SJSA1 (cell line): ENCODE results near the gene ADPRHL1. TPM values are rescaled to one million over a fixed set of nuclear protein-coding genes. Genes with fewer than 3 reads are reported as not detected.
A peak's percentile ranks its signal among the peaks of the same experiment; 100 is the strongest.
"Not testable (repeated sequence)": the region's sequence is repeated elsewhere in the genome, so short reads cannot be mapped to it uniquely, and the experiment has no call there.

Experiments used
- DNase-seq, 2 experiments: peaks; one replicate each; pipeline ENCODE4 v3.0.0-alpha.2; 2015 to 2020; ENCODE audit warnings: low spot score in 2 of 2, low read depth in 1 of 2
- H3K27ac ChIP-seq: fragments of 250-450 bp; sonication (Bioruptor Pico); 2 replicates; pipeline ENCODE4 v1.5.1; 2020; ENCODE audit warnings: mild to moderate bottlenecking, moderate library complexity
- H3K27me3 ChIP-seq: fragments of 250-450 bp; sonication (Bioruptor Pico); replicated peaks from 2 replicates; pipeline ENCODE4 v1.5.1; 2020; ENCODE audit warnings: mild to moderate bottlenecking, moderate library complexity
- H3K36me3 ChIP-seq: fragments of 250-450 bp; sonication (Bioruptor Pico); 2 replicates; pipeline ENCODE4 v1.5.1; 2020; ENCODE audit warnings: mild to moderate bottlenecking
- H3K4me1 ChIP-seq: fragments of 250-450 bp; sonication (Bioruptor Pico); replicated peaks from 2 replicates; pipeline ENCODE4 v1.6.1; 2021; ENCODE audit warnings: mild to moderate bottlenecking
- H3K4me3 ChIP-seq: fragments of 250-450 bp; sonication (Bioruptor Pico); 2 replicates; pipeline ENCODE4 v1.5.1; 2020; ENCODE audit warnings: mild to moderate bottlenecking
- H3K9me3 ChIP-seq: fragments of 250-450 bp; sonication (Bioruptor Pico); replicated peaks from 2 replicates; pipeline ENCODE4 v1.5.1; 2020; ENCODE audit warnings: mild to moderate bottlenecking
- total RNA-seq: library from RNA; depleted of rRNA; stranded (reverse); fragments of >200 nt; shearing (Covaris generic); gene quantifications from 2 replicates; pipeline ENCODE4 v1.2.3, GENCODE V29; 2014

Gene ADPRHL1
- total RNA-seq, 1 experiment from 2014 or later = 10.5 TPM

GRCh38 chr13:113446488-113446854 lies 6.8 kb downstream of the ADPRHL1 start:
- H3K27me3 ChIP-seq = no peaks in the 10 kb centered on the region
- peaks cover 14% of the 10 kb centered on the region for H3K4me1 ChIP-seq
- H3K36me3 ChIP-seq = no peaks in the 10 kb centered on the region
- H3K9me3 ChIP-seq = no peaks in the 10 kb centered on the region
- no peak for DNase-seq
- no peak overlapping the region for H3K27ac ChIP-seq
- H3K4me3 ChIP-seq = no peak overlapping the region

- no peak for DNase-seq
- no peaks in the 10 kb centered on the region for H3K36me3 ChIP-seq
- H3K27me3 ChIP-seq = no peaks in the 10 kb centered on the region
- no peak overlapping the region for H3K4me3 ChIP-seq
- no peaks in the 10 kb centered on the region for H3K9me3 ChIP-seq
- peaks cover 14% of the 10 kb centered on the region for H3K4me1 ChIP-seq
- no peak overlapping the region for H3K27ac ChIP-seq
These were observed 7.3 kb downstream of the ADPRHL1 start for GRCh38 chr13:113445791-113446487.

GRCh38 chr13:113443991-113444390 lies 9.3 kb downstream of the ADPRHL1 start:
- no peaks in the 10 kb centered on the region for H3K27me3 ChIP-seq
- no peak overlapping the region for H3K27ac ChIP-seq
- H3K36me3 ChIP-seq = no peaks in the 10 kb centered on the region
- no peak for DNase-seq
- H3K9me3 ChIP-seq = no peaks in the 10 kb centered on the region
- H3K4me1 ChIP-seq = peaks cover 5% of the 10 kb centered on the region
- H3K4me3 ChIP-seq = no peak overlapping the region

GRCh38 chr13:113442985-113443362 lies 10.3 kb downstream of the ADPRHL1 start:
- Histone ChIP-seq H3K4me1 (no peaks in the 10 kb centered on the region), H3K4me3 (no peak overlapping the region), H3K36me3 (no peaks in the 10 kb centered on the region), H3K27ac (no peak overlapping the region), H3K27me3 (no peaks in the 10 kb centered on the region), H3K9me3 (no peaks in the 10 kb centered on the region)
- no peak for DNase-seq

DNA sequence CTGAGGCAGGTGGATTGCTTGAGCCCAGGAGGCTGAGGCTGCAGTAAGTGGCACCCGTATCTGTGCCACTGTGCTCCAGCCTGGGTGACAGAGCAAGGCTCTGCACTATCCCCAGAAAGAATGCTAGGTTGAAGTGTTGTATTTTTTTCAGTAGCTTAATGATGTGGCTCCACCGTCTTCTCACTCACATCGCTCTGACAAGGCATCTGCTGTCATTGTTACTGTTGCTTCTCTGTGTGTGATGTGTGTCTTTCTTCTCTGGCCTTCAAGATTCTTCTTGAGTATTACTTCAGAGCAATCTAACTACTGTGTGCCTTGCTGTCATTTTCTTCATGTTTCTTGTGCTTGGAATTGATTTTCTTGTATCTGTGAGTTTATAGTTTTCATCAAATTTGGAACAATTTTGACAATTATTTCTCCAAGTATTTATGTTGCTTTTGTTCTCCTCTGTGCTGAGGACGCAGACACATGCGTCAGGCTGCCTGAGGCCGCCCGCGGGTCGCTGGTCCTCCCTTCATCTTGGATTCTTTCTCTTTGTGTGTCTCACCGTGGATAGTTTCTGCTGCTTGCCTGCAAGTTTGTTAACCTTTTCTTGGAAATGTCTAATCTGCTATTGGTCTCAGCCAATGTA lies 10.8 kb downstream of the ADPRHL1 start:
- Histone ChIP-seq H3K27me3 (no peaks in the 10 kb centered on the region), H3K4me3 (no peak overlapping the region), H3K4me1 (no peaks in the 10 kb centered on the region), H3K27ac (no peak overlapping the region), H3K9me3 (no peaks in the 10 kb centered on the region), H3K36me3 (no peaks in the 10 kb centered on the region)
- no peak for DNase-seq

GRCh38 chr13:113441661-113442060 lies 11.6 kb downstream of the ADPRHL1 start:
- Histone ChIP-seq H3K36me3 (no peaks in the 10 kb centered on the region), H3K4me3 (no peak overlapping the region), H3K4me1 (no peaks in the 10 kb centered on the region), H3K27me3 (no peaks in the 10 kb centered on the region), H3K9me3 (no peaks in the 10 kb centered on the region), H3K27ac (no peak overlapping the region)
- no peak for DNase-seq

GRCh38 chr13:113437408-113438010 lies 15.8 kb downstream of the ADPRHL1 start:
- H3K4me3 ChIP-seq = no peak overlapping the region
- DNase-seq = peak in 1 of 2 experiments; percentile 5
- no peaks in the 10 kb centered on the region for H3K36me3 ChIP-seq
- no peaks in the 10 kb centered on the region for H3K4me1 ChIP-seq
- no peak overlapping the region for H3K27ac ChIP-seq
- H3K9me3 ChIP-seq = no peaks in the 10 kb centered on the region
- H3K27me3 ChIP-seq = no peaks in the 10 kb centered on the region

- H3K27ac ChIP-seq, DNase-seq, H3K27me3 ChIP-seq, H3K4me1 ChIP-seq, H3K36me3 ChIP-seq, H3K4me3 ChIP-seq, H3K9me3 ChIP-seq: not testable (repeated sequence)
These were observed 16.4 kb downstream of the ADPRHL1 start for GRCh38 chr13:113436866-113437265.

- H3K36me3 ChIP-seq, DNase-seq, H3K4me3 ChIP-seq, H3K9me3 ChIP-seq, H3K27ac ChIP-seq, H3K27me3 ChIP-seq, H3K4me1 ChIP-seq: not testable (repeated sequence)
These were observed 17.4 kb downstream of the ADPRHL1 start for GRCh38 chr13:113435907-113436306.

- no peak overlapping the region for H3K27ac ChIP-seq
- H3K27me3 ChIP-seq = no peaks in the 10 kb centered on the region
- H3K4me3 ChIP-seq = no peak overlapping the region
- H3K4me1 ChIP-seq = no peaks in the 10 kb centered on the region
- no peaks in the 10 kb centered on the region for H3K36me3 ChIP-seq
- H3K9me3 ChIP-seq = no peaks in the 10 kb centered on the region
- no peak for DNase-seq
These were observed 19.8 kb downstream of the ADPRHL1 start for GRCh38 chr13:113433391-113433916.

DNA sequence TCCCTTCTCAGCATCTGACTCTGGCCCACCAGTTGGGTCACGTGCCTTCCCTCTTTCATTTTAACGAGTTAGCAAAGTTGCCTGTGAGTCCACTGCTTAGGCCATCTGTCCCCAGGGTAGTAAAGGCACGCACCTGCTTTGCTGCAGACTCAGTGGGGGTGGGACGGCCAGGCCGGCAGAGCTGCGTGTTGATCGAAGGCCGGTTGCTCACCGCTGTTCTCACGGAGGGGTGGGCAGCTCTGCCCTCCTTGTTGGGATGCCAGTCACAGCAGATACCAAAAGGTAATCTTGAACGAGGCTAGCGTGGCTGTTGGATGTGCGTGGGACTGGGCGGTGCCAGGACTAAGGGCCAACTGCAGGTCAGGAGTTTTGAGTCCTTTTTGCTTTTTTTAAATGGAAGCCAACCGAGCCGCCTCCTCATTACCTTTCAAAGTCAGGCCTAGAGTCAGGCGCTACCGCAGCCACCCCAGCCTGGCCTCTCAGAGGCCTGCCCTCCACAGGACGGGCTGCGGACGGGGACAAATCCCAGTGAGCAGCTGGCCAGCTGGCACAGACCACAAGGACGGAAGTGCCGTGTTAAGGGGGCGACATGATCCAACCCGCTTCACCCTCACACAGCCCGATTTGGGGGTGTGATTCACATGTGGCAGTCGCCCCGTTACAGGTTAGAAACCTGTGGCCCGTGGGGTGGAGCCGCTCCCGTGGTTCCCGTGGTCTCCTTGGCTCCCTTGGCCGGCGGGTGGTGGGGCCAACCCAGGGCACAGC lies 20.6 kb downstream of the ADPRHL1 start:
- no peaks in the 10 kb centered on the region for H3K4me1 ChIP-seq
- H3K27me3 ChIP-seq = no peaks in the 10 kb centered on the region
- H3K9me3 ChIP-seq = no peaks in the 10 kb centered on the region
- DNase-seq = no peak
- H3K36me3 ChIP-seq = no peaks in the 10 kb centered on the region
- H3K4me3 ChIP-seq = no peak overlapping the region
- no peak overlapping the region for H3K27ac ChIP-seq

GRCh38 chr13:113431171-113431570 lies 22.1 kb downstream of the ADPRHL1 start:
- Histone ChIP-seq H3K4me3 (no peak overlapping the region), H3K27ac (no peak overlapping the region), H3K27me3 (no peaks in the 10 kb centered on the region), H3K36me3 (no peaks in the 10 kb centered on the region), H3K9me3 (no peaks in the 10 kb centered on the region), H3K4me1 (no peaks in the 10 kb centered on the region)
- peak in 1 of 2 experiments; percentile 34 for DNase-seq

DNA sequence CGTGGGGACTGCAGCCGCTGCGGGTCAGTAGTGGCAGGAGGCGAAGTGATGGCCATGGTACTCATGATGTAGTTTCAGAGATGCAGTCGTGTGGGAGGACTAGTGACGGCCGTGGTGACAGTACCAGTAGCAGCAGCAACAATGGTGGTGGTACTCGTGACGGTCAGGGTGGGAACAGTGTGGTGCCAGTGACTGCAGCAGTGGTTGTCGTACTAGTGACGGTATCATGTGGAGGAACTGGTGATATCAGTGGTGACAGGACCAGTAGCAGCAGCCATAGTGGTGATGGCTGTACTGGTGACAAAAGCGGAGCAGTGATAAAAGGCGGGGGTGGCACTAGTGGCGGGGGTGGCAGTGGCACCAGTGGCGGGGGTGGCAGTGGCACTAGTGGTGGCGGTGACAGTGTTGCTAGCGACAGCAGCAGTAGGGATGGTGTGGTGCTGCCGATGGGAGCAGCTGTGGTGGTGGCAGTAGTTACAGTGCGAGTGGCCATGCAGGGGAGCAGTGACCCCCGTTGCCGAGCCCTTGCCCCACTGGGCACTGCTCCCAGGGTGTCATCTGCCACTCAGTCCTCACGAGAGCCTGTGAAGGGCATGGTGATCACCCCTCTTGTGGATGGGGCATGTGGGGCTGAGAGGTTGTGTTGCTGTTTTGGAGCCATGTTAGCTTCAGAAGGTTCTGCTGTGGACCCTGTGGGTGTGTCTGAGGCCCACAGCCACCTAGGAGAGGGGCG lies 22.7 kb downstream of the ADPRHL1 start:
- DNase-seq = no peak
- no peaks in the 10 kb centered on the region for H3K9me3 ChIP-seq

More for the DNA sequence above, 22.7 kb downstream of the ADPRHL1 start:
- Histone ChIP-seq H3K4me3 (no peak overlapping the region), H3K27ac (no peak overlapping the region), H3K27me3 (no peaks in the 10 kb centered on the region), H3K36me3 (no peaks in the 10 kb centered on the region), H3K4me1 (no peaks in the 10 kb centered on the region)
